HCT116 (cell line): ENCODE results near the gene KMT5C. TPM values are rescaled to one million over a fixed set of nuclear protein-coding genes. Genes with fewer than 3 reads are reported as not detected.

Experiments used
- ATAC-seq: fragments of 200-7000 bp; cut with Tn5 transposase; 2 replicates; pipeline ENCODE4 v1.9.1; 2020; ENCODE audit warnings: mild to moderate bottlenecking, moderate library complexity
- BruUV-seq: library from RNA; stranded (reverse); fragments of 400-500 nt; replicated peaks from 2 replicates; lab custom pipeline; 2021; lab: Mats Ljungman, UMichigan
- CTCF ChIA-PET: fragments of 300-600 bp; sonication (Branson Sonifier 250); formaldehyde crosslinking; loops from one replicate; lab custom pipeline; 2021; ENCODE audit warnings: antibody characterized with exemption; lab: Charles Lee
- POLR2A ChIA-PET: fragments of 300-600, 350-600 bp; sonication (Branson Sonifier 250); formaldehyde crosslinking; loops from one replicate; lab custom pipeline; 2021; ENCODE audit warnings: antibody characterized with exemption; lab: Charles Lee
- RAD21 ChIA-PET, 2 experiments: fragments of 300-600 bp; sonication (Branson Sonifier 250); formaldehyde crosslinking; loops; one replicate each; lab custom pipeline; 2023; ENCODE audit warnings: low total read pairs in 2 of 2; ENCODE audit not compliant: uncharacterized antibody in 2 of 2, unreplicated experiment in 2 of 2, low non-redundant PET in 1 of 2; lab: Charles Lee
- DNase-seq: peaks from one replicate; pipeline ENCODE4 v3.0.0-alpha.2; 2010; ENCODE audit warnings: low read depth, low spot score
- H2AFZ ChIP-seq: fragments of 200-600 bp; shearing (Covaris generic), sonication (generic); 2 replicates; pipeline ENCODE4 v1.6.1; 2017; ENCODE audit warnings: low read depth, mixed run types, mixed read lengths, antibody characterized with exemption, low read length; ENCODE audit not compliant: poor library complexity, severe bottlenecking
- H3K27ac ChIP-seq: 2 replicates; pipeline ENCODE4 v1.5.1; 2012; ENCODE audit warnings: low read depth, low read length
- H3K27me3 ChIP-seq: fragments of 200-600 bp; sonication (generic); 2 replicates; pipeline ENCODE4 v1.6.1; 2016; ENCODE audit warnings: mixed run types, low read length, mixed read lengths; ENCODE audit not compliant: insufficient read depth
- H3K36me3 ChIP-seq, 2 experiments: fragments of 200-500 bp in 1 of 2; fragments of 200-600 bp in 1 of 2; sonication (Bioruptor generic) in 1 of 2; sonication (generic) in 1 of 2; 2 replicates each; pipeline versions ENCODE4 v1.5.1 to v1.6.1; 2014 to 2016; ENCODE audit warnings: low read length in 2 of 2, inconsistent platforms in 1 of 2, mixed read lengths in 1 of 2, mixed run types in 1 of 2; ENCODE audit not compliant: insufficient read depth in 2 of 2, control insufficient read depth in 1 of 2
- H3K4me1 ChIP-seq, 2 experiments: fragments of 200-600 bp in 1 of 2; sonication (generic) in 1 of 2; 2 replicates each; pipeline versions ENCODE4 v1.5.1 to v1.6.1; 2012 to 2017; ENCODE audit warnings: low read length in 2 of 2, inconsistent platforms in 1 of 2, mild to moderate bottlenecking in 1 of 2, mixed read lengths in 1 of 2, mixed run types in 1 of 2, moderate library complexity in 1 of 2; ENCODE audit not compliant: insufficient read depth in 2 of 2, control insufficient read depth in 1 of 2
- H3K4me2 ChIP-seq: fragments of 200-600 bp; sonication (generic); 2 replicates; pipeline ENCODE4 v1.6.1; 2017; ENCODE audit warnings: mixed run types, low read length, mixed read lengths
- H3K4me3 ChIP-seq, 2 experiments: fragments of 200-600 bp in 1 of 2; sonication (generic) in 1 of 2; replicated peaks in 1 of 2; 2 replicates each; pipeline ENCODE4 v1.5.1; 2011 to 2016; ENCODE audit warnings: low read length in 2 of 2, control low read depth in 1 of 2, low read depth in 1 of 2, mild to moderate bottlenecking in 1 of 2, mixed read lengths in 1 of 2, mixed run types in 1 of 2
- H3K79me2 ChIP-seq: fragments of 200-600 bp; sonication (generic); 2 replicates; pipeline ENCODE4 v1.6.1; 2017; ENCODE audit warnings: mild to moderate bottlenecking, mixed run types, low read length, moderate library complexity, mixed read lengths; ENCODE audit not compliant: insufficient read depth
- H3K9ac ChIP-seq: fragments of 200-600 bp; sonication (generic); 2 replicates; pipeline ENCODE4 v1.6.1; 2016; ENCODE audit warnings: low read length, mixed read lengths
- H3K9me2 ChIP-seq: fragments of 200-600 bp; sonication (generic), shearing (Covaris generic); 2 replicates; pipeline ENCODE4 v1.6.1; 2017; ENCODE audit warnings: mixed run types, mild to moderate bottlenecking, moderate library complexity; ENCODE audit not compliant: insufficient read depth
- H3K9me3 ChIP-seq, 2 experiments: fragments of 200-500 bp in 1 of 2; fragments of 200-600 bp in 1 of 2; sonication (Bioruptor generic) in 1 of 2; sonication (generic) in 1 of 2; 2 replicates each; pipeline ENCODE4 v1.6.1; 2014 to 2017; ENCODE audit warnings: low read length in 2 of 2, mixed read lengths in 2 of 2, inconsistent platforms in 1 of 2, low read depth in 1 of 2, mild to moderate bottlenecking in 1 of 2, mixed run types in 1 of 2, moderate library complexity in 1 of 2; ENCODE audit not compliant: control insufficient read depth in 1 of 2, insufficient read depth in 1 of 2
- H4K20me1 ChIP-seq: fragments of 200-600 bp; sonication (generic), shearing (Covaris generic); 2 replicates; pipeline ENCODE4 v1.6.1; 2017; ENCODE audit warnings: mixed run types, mild to moderate bottlenecking, moderate library complexity; ENCODE audit not compliant: insufficient read depth
- POLR2A ChIP-seq: IDR thresholded peaks from 2 replicates; pipeline ENCODE4 v1.7.0; 2011; ENCODE audit warnings: borderline replicate concordance; ENCODE audit not compliant: insufficient read depth, insufficient read length; ENCODE audit errors: extremely low read depth
- POLR2AphosphoS5 ChIP-seq: IDR thresholded peaks from 2 replicates; pipeline ENCODE4 v1.6.1; 2011; ENCODE audit warnings: mild to moderate bottlenecking, low read depth, low read length, moderate library complexity
- YY1 ChIP-seq: IDR thresholded peaks from 2 replicates; pipeline ENCODE4 v1.6.1; 2011; ENCODE audit warnings: low read length, low read depth, moderate library complexity, mild to moderate bottlenecking; ENCODE audit not compliant: insufficient replicate concordance; ENCODE audit errors: extremely low read depth
- intact Hi-C: fragments of 100-400 bp; cut with micrococcal nuclease; formaldehyde crosslinking; loops from 2 replicates; pipeline ENCODE4 v1.10.0; 2022
- total RNA-seq: library from RNA; stranded (reverse); gene quantifications from one replicate; pipeline ENCODE4 v1.2.1, GENCODE V29; 2021; ENCODE audit not compliant: unreplicated experiment
- TF ChIP-seq, protein P1 (sequence below): IDR thresholded peaks from 2 replicates; pipeline ENCODE4 v1.6.1; 2012
- TF ChIP-seq, protein P2 (sequence below): IDR thresholded peaks from 2 replicates; pipeline ENCODE4 v1.6.1; 2012; ENCODE audit warnings: low read depth

KMT5C gene
- total RNA-seq, 1 experiment from 2014 or later, result 27.5 TPM

DNA sequence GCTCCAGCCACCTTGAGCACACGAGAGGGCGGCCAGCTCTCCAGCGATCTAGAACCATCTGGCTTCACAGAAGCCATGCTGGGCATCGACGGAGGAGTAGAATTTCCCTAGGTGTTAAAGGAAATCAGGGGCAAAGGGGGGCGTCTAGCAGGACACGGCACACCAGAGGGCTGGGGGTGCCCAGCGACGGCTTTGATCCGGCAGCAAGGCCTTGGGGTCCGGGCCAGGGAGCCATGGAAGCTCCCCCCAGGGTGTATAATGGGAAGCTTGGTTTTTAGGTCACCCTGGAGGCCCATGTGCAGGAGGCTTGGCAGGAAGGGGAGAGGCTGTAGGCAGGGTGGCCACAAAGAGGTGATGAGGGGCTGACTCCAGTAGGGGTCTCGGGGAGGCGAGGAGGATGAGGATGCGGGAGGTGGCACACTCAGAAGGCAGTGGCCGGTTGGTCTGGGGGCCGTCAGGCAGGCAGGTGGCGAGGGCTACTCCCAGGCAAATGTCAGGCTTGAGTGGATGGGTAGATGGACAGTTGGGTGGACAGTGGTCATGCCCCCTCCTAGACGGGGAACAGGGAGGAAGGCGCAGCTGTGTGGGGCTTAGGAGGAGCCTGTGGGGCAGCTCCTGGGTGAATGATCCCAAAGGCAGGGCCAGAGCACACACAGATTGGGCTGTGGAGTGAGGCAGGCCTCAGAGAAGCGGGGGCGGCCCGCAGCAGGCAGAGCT lies 5.6 kb downstream of the KMT5C start:
- BruUV-seq, result no TSS peak
- TF ChIP-seq POLR2AphosphoS5 (no peak), POLR2A (no peak), YY1 (no peak)
- TF ChIP-seq, protein P1, sequence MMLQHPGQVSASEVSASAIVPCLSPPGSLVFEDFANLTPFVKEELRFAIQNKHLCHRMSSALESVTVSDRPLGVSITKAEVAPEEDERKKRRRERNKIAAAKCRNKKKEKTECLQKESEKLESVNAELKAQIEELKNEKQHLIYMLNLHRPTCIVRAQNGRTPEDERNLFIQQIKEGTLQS, result no peak
- TF ChIP-seq, protein P2, sequence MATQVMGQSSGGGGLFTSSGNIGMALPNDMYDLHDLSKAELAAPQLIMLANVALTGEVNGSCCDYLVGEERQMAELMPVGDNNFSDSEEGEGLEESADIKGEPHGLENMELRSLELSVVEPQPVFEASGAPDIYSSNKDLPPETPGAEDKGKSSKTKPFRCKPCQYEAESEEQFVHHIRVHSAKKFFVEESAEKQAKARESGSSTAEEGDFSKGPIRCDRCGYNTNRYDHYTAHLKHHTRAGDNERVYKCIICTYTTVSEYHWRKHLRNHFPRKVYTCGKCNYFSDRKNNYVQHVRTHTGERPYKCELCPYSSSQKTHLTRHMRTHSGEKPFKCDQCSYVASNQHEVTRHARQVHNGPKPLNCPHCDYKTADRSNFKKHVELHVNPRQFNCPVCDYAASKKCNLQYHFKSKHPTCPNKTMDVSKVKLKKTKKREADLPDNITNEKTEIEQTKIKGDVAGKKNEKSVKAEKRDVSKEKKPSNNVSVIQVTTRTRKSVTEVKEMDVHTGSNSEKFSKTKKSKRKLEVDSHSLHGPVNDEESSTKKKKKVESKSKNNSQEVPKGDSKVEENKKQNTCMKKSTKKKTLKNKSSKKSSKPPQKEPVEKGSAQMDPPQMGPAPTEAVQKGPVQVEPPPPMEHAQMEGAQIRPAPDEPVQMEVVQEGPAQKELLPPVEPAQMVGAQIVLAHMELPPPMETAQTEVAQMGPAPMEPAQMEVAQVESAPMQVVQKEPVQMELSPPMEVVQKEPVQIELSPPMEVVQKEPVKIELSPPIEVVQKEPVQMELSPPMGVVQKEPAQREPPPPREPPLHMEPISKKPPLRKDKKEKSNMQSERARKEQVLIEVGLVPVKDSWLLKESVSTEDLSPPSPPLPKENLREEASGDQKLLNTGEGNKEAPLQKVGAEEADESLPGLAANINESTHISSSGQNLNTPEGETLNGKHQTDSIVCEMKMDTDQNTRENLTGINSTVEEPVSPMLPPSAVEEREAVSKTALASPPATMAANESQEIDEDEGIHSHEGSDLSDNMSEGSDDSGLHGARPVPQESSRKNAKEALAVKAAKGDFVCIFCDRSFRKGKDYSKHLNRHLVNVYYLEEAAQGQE, result no peak
- ATAC-seq, result no peak
- peaks cover 10 to 31% of the 10 kb centered on the region in 2 experiments; a peak in 3 of 4 replicates for H3K4me1 ChIP-seq
- peak overlapping the region; percentile 31; the same call in 1 of the 2 replicates for H3K27ac ChIP-seq
- no peak overlapping the region for H3K9ac ChIP-seq
- RAD21 ChIA-PET, result no interaction called here
- CTCF ChIA-PET, result interaction anchor here (1.2 kb wide), 1 partner anchor 44 kb away, joined by 3 read pairs; no protein-coding TSS in a partner anchor
- no peak overlapping the region for H3K4me3 ChIP-seq
- peak overlapping the region; percentile 17; the same call in 1 of the 2 replicates for H3K4me2 ChIP-seq
- H3K27me3 ChIP-seq, result no peaks in the 10 kb centered on the region
- no peak for DNase-seq
- POLR2A ChIA-PET, result no interaction called here
- no peaks in the 10 kb centered on the region for H4K20me1 ChIP-seq
- H3K9me2 ChIP-seq, result no peaks in the 10 kb centered on the region
- H3K9me3 ChIP-seq, result no peaks in the 10 kb centered on the region
- no peak overlapping the region for H2AFZ ChIP-seq
- peaks cover 6% of the 10 kb centered on the region; the same call in 1 of the 2 replicates for H3K79me2 ChIP-seq
- intact Hi-C loops, result no loop called here
- H3K36me3 ChIP-seq, result peaks cover 4 to 5% of the 10 kb centered on the region in 2 experiments; a peak in 3 of 4 replicates
